Peyer's patch (tissue), 4 donors: ENCODE data around the gene LUZP2.

ENCODE experiments used
- POLR2A ChIP-seq, 2 donors: fragments of 450-650 bp; IDR thresholded peaks; one replicate each; pipeline ENCODE4 v1.5.1; 2017; ENCODE audit warnings: antibody characterized with exemption in 2 of 2, mild to moderate bottlenecking in 2 of 2, moderate library complexity in 2 of 2
- TF ChIP-seq, protein P1 (sequence below), 6 experiments: fragments of 450-650 bp in 4 of 6; fragments of 200-600 bp in 2 of 6; sonication (generic) in 1 of 6; IDR thresholded peaks; one replicate each; pipeline ENCODE4 v1.5.1; 2017 to 2019; ENCODE audit warnings: antibody characterized with exemption in 6 of 6, mild to moderate bottlenecking in 3 of 6, moderate library complexity in 1 of 6

DNA sequence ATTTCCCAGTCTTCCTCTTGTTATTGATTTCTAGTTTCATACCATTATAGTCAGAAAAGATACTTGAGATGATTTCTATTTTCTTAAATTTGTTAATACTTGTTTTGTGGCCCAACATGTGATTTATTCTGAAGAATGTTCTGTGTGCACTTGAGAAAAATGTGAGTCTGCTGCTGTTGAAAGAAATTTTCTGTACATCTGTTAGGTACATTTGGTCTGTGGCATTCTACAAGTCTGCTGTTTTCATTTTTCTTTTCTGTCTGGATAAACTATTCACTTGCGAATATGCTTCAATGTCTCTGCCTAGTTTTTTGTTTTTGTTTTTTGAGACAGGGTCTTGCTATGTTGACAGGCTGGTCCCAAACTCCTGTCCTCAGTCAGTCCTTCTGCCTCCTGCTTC is 26.4 kb upstream of the LUZP2 start:
- TF ChIP-seq, protein P1, sequence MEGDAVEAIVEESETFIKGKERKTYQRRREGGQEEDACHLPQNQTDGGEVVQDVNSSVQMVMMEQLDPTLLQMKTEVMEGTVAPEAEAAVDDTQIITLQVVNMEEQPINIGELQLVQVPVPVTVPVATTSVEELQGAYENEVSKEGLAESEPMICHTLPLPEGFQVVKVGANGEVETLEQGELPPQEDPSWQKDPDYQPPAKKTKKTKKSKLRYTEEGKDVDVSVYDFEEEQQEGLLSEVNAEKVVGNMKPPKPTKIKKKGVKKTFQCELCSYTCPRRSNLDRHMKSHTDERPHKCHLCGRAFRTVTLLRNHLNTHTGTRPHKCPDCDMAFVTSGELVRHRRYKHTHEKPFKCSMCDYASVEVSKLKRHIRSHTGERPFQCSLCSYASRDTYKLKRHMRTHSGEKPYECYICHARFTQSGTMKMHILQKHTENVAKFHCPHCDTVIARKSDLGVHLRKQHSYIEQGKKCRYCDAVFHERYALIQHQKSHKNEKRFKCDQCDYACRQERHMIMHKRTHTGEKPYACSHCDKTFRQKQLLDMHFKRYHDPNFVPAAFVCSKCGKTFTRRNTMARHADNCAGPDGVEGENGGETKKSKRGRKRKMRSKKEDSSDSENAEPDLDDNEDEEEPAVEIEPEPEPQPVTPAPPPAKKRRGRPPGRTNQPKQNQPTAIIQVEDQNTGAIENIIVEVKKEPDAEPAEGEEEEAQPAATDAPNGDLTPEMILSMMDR (IDR thresholded peaks at IDR 0.05): no peak
- no peak for TF ChIP-seq POLR2A (IDR thresholded peaks at IDR 0.05)
